Measurements from ENCODE around the gene PRPSAP1. TPM values are rescaled to one million over a fixed set of nuclear protein-coding genes. Genes with fewer than 3 reads are reported as not detected.

Gene PRPSAP1
- total RNA-seq, 4 donors from 2014 or later, result 35.8 to 72.3 (median 62.2) TPM

DNA sequence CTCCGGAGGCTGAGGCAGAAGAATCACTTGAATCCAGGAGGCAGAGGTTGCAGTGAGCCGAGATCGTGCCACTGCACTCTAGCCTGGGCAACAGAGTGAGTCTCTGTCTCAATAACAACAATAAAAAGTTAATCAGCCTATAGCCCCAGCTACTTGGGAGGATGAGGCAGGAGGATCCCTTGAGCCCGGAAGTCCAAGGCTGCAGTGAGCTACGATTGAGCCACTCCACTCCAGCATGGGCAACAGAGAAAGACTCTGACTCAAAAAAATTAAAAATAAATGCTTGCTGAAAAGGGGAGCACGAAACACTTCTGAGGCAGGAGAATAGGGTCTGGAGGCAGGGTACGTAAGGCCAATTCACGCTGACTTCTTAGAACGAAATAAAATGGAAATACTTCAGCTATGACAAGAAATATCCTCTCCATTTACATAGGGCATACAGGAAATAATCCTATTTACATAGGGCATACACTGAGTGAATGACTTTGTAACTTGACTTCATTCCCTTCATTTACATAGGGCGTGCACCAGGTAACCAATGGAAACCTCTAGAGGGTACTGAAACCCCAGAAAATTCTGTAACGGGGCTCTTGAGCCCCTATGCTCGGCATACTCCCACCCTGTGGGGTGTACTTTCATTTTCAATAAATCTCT, 3.2 kb upstream of the PRPSAP1 start:
- intact Hi-C loops (cut with DNase I; ENCODE audit: low total_unique reads), result no loop called here
- no peak overlapping the region for H3K4me3 ChIP-seq (ENCODE audit: low read depth, poor library complexity, severe bottlenecking)
- no peak for DNase-seq (ENCODE audit: low spot score in 2 of 2)
- TF ChIP-seq CTCF (IDR thresholded peaks at IDR 0.05), result no peak
- no peak for TF ChIP-seq POLR2A (IDR thresholded peaks at IDR 0.05)
- 66 to 73% methylated on average over 12 of the region's 12 CpGs for WGBS, 2 donors

- intact Hi-C loops (cut with DNase I; ENCODE audit: low total_unique reads), result no loop called here
- WGBS, 2 donors, result 60 to 73% methylated on average over 13 of the region's 13 CpGs
- no peak overlapping the region for H3K4me3 ChIP-seq (ENCODE audit: low read depth, poor library complexity, severe bottlenecking)
These were observed 1.1 kb upstream of the PRPSAP1 start for GRCh38 chr17:76354747-76355310.

DNA sequence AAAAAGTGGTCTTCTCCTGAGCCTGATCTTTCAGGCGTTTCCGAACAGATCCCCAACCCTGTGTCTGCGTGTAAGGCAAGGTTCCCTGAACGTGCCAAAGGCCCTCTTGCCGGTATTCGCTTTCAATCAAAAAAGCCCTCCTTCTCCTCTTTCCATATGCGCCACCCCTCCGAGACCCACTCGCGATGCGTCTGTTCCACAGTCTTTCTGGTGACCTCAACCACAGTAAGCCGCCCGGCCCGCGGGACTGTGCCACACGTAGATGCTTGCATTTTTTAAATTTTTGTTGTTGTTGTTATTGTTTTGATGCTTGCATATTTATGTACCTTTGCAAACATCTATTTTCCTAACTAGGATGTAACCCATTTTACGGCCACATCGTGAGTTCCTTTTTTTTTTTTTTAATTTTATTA, 607 bp upstream of the PRPSAP1 start:
- TF ChIP-seq POLR2A (IDR thresholded peaks at IDR 0.05) (no peak), CTCF (IDR thresholded peaks at IDR 0.05) (no peak)
- intact Hi-C loops (cut with DNase I; ENCODE audit: low total_unique reads), result no loop called here
- peak overlapping the region; percentile 69 for H3K4me3 ChIP-seq (ENCODE audit: low read depth, poor library complexity, severe bottlenecking)
- DNase-seq (ENCODE audit: low spot score in 2 of 2), result no peak
- WGBS, 2 donors, result 1% methylated on average over 18 of the region's 18 CpGs

More at GRCh38 chr17:76354747-76355310, 1.1 kb upstream of the PRPSAP1 start:
- no peak for DNase-seq (ENCODE audit: low spot score in 2 of 2)
- no peak for TF ChIP-seq POLR2A (IDR thresholded peaks at IDR 0.05)
- no peak for TF ChIP-seq CTCF (IDR thresholded peaks at IDR 0.05)

DNA sequence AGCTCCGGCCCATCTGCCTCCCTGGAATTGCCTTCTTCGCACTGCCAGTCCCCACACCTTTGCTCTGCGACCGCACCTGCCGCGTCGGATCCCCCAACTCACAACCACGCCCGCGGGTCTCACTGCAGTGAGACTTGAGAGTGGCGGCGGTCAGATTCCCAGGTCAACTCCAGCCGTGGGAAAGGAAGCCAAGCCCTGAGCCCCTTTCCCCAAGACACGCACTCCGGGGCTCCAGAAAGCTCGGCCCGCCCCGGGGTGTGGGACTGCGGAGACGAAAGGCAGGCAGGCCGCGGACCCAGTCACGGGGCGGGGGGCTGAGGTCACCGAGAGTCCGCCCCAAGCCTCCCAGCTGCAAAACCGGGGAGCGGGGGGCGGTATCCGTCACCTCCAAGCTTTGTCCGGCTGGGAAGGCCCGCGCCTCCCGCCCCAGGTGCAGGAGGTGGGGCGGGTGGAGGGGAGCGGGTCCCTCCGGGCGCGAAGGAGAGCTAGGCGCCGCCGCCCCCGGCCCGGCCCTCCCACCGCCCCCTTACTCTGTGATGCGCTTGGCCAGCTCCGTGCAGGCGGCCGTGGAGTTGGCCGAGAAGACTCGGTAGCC, 615 bp downstream of the PRPSAP1 start:
- 1 to 3% methylated on average over 30 to 36 of the region's 51 CpGs for WGBS, 2 donors
- TF ChIP-seq CTCF (IDR thresholded peaks at IDR 0.05), result no peak
- TF ChIP-seq POLR2A (IDR thresholded peaks at IDR 0.05), result no peak
- peak overlapping the region; percentile 69 for H3K4me3 ChIP-seq (ENCODE audit: low read depth, poor library complexity, severe bottlenecking)
- intact Hi-C loops (cut with DNase I; ENCODE audit: low total_unique reads), result no loop called here
- DNase-seq (ENCODE audit: low spot score in 2 of 2), result no peak

DNA sequence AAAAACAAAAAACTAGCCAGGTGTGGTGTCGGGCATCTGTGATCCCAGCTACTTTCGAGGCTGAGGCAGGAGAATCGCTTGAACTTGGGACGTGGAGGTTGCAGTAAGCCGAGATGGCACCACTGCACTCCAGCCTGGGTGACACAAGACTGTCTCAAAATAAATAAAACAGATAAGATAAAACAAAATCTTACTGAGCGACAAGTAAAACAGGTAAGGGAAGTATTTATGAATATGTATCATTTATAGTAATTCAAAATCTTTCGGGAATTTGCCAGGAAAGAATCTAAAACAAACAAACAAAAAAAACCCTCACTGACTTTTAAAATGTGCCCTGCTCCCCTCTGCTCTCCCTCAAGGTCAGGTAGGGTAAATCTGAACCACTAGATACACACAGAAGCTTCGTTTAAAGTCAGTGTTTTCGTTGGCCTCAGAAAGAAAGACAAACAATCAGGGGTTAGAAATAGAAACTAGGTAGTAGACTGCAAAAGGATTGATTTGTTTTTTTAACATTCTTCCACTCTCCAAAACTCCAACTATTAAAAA, 2.1 kb downstream of the PRPSAP1 start:
- no peak overlapping the region for H3K4me3 ChIP-seq (ENCODE audit: low read depth, poor library complexity, severe bottlenecking)
- 70 to 75% methylated on average over 9 of the region's 9 CpGs for WGBS, 2 donors
- intact Hi-C loops (cut with DNase I; ENCODE audit: low total_unique reads), result no loop called here
- TF ChIP-seq POLR2A (IDR thresholded peaks at IDR 0.05) (no peak), CTCF (IDR thresholded peaks at IDR 0.05) (no peak)
- no peak for DNase-seq (ENCODE audit: low spot score in 2 of 2)
